ENCODE results near the gene C14orf132.
A peak's percentile ranks its signal among the peaks of the same experiment; 100 is the strongest.

Gene C14orf132

DNA sequence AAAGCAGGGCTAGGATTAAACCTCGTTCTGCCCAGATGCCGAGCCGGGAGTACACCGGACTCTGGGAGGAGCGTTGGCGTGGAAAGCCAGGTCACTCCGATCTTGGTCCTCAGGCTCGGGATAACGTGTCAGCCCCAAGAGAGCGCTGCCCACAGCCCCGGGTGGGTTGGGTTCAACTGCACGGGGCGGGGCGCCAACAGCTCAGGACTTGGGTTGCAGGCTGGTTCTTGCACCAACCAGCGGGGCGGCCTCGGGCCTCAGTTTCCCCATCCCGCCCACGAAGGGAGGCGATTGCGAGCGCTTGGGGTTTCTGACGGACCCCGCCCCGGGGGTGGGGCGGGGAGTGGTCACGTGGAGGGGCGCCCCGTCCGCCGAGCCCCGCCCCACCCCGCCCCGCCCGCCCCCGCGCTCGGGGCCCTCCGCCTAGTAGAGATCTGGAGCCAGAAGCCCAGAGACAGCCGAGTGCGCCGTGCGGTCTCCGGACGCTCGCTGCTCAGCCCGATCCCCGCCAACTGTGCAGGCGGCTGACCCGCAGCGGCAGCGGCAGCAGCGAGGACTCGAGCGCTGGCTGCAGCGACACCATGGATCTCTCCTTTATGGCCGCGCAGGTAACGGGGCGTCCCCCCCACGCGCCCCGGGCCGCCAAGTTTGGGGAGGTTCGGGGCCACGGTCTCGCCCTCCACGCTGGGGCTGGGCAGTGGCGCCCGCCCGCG, at the start of gene C14orf132:
Gene C14orf132 (plus strand): TSS at position 443 of the 713 bp plus-strand sequence. CDS start 139 bp downstream, at position 582.
- TF ChIP-seq, protein P1, sequence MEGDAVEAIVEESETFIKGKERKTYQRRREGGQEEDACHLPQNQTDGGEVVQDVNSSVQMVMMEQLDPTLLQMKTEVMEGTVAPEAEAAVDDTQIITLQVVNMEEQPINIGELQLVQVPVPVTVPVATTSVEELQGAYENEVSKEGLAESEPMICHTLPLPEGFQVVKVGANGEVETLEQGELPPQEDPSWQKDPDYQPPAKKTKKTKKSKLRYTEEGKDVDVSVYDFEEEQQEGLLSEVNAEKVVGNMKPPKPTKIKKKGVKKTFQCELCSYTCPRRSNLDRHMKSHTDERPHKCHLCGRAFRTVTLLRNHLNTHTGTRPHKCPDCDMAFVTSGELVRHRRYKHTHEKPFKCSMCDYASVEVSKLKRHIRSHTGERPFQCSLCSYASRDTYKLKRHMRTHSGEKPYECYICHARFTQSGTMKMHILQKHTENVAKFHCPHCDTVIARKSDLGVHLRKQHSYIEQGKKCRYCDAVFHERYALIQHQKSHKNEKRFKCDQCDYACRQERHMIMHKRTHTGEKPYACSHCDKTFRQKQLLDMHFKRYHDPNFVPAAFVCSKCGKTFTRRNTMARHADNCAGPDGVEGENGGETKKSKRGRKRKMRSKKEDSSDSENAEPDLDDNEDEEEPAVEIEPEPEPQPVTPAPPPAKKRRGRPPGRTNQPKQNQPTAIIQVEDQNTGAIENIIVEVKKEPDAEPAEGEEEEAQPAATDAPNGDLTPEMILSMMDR (IDR thresholded peaks at IDR 0.05; ENCODE audit: low read depth, low read length): no peak

DNA sequence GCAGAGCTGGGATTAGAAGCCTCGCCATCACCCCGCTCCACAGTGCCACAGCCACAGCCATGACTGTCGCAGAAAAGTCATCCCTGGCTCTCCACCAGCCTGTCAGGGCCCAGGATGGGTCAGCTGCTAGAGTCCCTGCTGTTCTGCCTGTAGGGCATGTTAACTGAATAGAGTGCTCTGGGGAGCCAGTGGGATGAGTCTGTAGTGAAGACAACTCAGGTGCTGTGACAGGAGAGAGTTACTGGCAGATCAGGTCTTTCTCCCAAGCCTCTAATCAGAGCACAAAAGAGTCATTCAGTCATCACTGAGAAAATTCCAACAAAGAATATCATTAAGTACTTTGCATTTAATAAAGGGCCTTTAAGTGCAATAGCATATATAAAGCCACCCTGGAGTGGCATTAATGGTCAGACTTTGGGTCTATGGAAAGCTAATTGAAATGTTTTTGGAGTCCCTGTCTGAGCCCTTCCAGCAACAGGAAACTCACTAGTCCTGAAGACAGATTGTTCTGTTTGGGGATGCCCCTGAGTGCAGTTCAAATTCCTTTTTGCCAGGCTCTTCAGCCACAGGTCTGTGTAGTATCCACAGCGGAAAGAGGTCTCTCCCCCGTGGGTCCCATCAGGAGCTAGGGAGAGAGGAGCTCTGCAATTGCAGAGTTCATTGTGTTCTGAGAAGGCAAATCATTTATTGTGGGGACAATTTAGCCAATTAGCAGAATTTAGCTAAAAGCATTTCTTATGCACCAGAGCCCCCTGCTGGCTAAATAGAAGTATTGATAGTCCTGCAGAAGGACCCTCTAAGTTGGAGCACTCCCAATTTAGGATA, 45.2 kb upstream of the C14orf132 start:
- TF ChIP-seq, protein P1 (IDR thresholded peaks at IDR 0.05; ENCODE audit: low read depth, low read length): peak; percentile 78
- peak; percentile 15 for DNase-seq (ENCODE audit: extremely low read depth, low read depth)

More for the DNA sequence above, at the start of gene C14orf132:
- DNase-seq (ENCODE audit: extremely low read depth, low read depth): no peak

DNA sequence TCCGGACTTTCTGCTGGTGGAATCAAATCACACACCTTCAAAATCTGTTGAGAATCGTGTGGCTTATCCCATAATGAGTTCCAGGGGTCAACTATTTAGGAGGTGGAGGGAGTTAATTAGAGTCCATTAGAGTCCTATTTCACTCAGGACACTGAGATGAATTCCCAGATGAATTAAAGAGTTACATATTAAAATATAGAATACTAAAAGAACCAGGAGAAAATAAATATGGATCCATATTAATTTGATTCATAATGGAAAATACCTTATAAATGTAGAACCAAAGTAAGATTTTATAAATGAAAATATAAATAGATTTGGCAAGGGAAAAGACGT, 44.6 kb upstream of the C14orf132 start:
- DNase-seq (ENCODE audit: extremely low read depth, low read depth): no peak
- TF ChIP-seq, protein P1 (IDR thresholded peaks at IDR 0.05; ENCODE audit: low read depth, low read length): no peak

DNA sequence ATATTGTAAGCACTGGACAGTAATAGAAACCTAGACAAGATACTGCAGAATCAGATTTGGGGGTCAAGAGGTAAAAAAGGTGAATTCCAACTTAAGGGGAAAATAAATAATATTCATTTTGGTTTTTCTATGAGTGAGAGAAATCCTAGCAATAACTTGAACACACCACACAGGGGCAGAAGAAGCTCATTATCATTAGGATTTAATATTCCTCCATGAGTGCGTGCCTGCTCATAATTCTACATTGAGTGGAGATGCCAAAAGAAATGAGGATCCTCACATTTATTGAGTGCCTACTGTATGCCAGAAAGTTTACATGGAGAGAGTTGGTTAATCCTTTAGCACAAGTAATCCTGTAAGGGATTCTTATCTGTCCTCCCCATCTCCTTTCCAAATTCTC, 40.5 kb upstream of the C14orf132 start:
- DNase-seq (ENCODE audit: extremely low read depth, low read depth): no peak
- TF ChIP-seq, protein P1 (IDR thresholded peaks at IDR 0.05; ENCODE audit: low read depth, low read length): peak; percentile 49

DNA sequence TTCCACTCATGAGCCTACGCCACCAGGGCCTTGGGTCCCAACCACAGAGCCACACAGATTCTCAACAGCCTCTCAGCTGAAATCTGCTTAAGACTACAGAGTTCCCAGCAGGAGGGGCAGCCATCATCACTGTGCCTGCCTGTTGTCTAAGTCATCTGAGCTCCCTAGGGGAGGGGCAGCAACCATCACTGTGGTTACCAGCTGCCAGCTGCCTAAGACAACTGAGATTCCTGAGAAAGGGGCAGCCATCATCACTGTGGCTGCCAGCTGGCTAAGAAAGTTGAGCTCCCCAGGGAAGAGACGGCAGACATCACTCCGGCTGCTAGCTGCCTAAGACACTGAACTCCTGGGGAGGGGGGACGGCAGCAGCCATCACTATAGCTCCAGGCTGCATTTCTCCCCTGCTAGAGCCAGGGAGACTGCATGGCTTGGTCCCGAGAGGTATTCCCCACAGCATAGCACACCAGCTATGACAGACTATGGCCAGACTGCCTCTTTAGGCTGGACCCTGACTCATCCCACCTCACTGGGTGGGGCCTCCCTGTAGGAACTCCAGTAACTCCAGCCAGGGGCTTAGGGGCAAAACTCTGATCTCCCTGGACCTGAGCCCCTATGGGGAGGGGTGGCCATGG, 37.2 kb upstream of the C14orf132 start:
- no peak for DNase-seq (ENCODE audit: extremely low read depth, low read depth)
- TF ChIP-seq, protein P1 (IDR thresholded peaks at IDR 0.05; ENCODE audit: low read depth, low read length): no peak

DNA sequence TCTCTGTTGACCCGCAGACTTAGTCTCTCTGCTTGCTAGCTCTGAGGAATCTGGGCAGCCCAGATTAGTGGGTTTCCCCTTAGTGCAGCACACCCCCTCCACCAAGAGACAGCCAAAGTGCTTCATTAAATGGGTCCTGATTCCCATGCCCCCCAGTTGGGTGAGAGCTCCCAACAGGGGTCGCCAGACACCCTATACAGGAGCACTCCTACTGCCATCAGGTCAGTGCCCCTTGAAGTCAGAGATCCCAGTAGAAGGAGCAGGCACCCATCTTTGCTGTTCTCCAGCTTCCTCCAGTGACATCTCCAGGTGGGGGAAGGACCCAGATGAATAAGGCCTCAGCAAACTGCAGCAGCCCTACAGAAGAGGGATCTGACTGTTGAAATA, 36.7 kb upstream of the C14orf132 start:
- DNase-seq (ENCODE audit: extremely low read depth, low read depth): no peak
- TF ChIP-seq, protein P1 (IDR thresholded peaks at IDR 0.05; ENCODE audit: low read depth, low read length): no peak

DNA sequence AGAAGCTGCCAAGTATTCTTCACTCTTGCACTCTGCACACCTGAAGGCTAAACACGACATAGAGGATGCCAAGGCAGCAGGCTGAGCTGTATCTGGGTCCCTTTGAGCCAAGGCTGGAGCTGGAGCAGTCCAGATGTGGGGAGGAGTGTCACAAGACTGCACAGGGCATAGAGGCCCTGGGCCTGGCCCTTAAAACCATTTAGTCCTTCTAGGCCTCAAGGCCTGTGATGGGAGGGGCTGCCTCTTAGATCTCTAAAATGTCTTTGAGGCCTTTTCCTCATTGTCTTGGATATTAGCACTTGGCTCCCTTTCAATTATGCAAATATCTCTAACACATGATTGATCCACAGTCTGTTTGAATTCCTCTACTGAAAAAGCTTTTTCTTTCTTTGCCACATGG, 28.0 kb upstream of the C14orf132 start:
- DNase-seq (ENCODE audit: extremely low read depth, low read depth): no peak

More for the DNA sequence above, 28.0 kb upstream of the C14orf132 start:
- TF ChIP-seq, protein P1 (IDR thresholded peaks at IDR 0.05; ENCODE audit: low read depth, low read length): no peak
